GM18519 (cell line): Measurements from ENCODE around the gene LMO3.

Experiments
- ATAC-seq: cut with Tn5 transposase; IDR thresholded peaks from one replicate; pipeline ENCODE4 v1.9.1; 2021; ENCODE audit warnings: mild to moderate bottlenecking, moderate library complexity; ENCODE audit not compliant: unreplicated experiment, low FRiP score

Gene LMO3

DNA sequence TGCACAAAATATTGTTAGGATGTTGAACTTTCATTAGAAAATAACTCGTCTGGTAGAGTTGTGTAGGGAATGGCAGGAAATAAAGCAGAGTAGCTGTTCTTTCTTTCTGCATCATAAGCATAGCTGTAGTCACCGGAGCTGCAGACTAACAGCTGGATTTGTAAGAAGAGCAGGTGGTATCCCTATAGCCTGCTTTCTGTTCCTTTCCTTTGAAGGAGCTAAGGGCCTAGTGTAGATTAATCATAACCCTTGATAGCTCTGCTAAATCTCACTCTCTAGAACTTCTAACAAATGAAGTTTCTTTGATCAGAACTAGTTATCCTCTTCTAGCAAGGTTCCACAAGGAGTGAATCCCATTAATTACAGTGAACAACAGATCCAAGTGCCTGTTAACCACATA, 3.5 kb downstream of the LMO3 start:
- no peak for ATAC-seq

DNA sequence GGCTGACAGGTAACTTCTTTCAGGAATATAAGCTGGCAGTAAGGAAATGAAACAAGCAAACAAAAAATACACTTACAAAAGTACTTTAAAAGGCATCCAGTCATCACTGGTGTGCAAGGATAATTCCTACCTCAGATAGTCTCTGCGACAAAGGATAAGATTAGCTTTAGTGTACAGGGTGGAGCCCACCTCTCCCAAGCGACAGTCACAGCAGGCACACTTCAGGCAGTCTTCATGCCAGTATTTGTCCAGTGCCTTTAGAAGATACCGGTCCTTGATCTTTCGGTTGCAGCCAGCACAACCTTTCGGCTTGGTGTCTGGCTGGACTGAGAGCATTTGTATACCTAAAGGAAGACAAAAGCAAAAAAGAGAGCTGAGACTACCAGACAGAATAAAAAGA, 5.4 kb downstream of the LMO3 start:
- no peak for ATAC-seq

DNA sequence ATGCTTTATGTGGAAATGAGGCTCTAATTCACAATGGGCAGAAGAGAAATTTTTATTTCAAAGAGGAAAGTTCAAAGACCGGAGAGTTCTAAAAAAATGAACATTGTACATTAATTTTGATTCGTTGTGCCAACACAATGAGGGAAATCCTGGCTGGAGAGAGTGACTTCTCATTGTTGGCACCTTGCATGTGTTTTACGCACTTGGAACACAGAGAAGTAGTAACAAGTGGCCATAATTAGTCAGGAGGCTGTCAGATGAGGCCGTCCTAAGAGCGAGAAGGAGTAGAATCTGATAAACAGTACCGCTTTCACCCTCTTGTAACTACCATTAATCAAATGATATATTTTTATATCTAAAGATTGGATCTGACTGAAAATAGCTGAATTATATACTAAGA, 6.9 kb downstream of the LMO3 start:
- ATAC-seq: no peak

DNA sequence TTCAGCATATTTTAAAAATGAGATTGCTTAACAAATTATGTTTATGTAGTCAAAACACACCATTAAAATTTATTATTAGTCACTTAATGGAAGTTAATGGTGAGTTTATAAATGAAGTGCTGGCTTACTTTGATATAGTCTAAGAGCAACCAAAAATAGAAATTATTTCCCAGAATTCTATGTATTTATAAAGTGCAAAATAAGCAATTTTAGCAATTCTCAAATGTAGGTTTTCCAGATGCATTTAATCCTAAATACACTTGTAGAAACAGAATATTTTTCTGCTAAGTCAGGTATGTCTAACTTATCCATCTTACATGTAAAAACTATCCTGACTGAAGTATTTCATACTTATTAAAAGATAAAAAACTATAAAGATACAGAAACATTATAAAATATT, 11.2 kb downstream of the LMO3 start:
- ATAC-seq: no peak

DNA sequence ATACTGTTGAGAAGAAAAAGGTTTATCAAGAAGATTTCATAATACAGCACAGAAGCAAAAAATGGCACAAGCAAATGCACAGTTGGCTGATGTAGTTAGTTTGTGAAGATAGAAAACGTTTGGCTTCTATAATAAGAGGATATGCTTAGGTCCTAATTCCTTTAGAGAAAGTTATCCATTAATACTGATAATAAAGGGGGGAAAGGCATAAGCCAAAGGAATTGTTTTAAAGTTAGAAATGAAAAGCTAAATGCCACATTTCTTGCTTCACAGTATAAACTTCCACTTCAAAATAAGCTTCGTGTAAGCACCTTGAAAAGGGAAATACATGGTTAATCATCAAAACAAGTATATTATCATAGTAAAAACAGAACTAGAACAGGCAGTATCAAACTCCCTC, 12.4 kb downstream of the LMO3 start:
- no peak for ATAC-seq

DNA sequence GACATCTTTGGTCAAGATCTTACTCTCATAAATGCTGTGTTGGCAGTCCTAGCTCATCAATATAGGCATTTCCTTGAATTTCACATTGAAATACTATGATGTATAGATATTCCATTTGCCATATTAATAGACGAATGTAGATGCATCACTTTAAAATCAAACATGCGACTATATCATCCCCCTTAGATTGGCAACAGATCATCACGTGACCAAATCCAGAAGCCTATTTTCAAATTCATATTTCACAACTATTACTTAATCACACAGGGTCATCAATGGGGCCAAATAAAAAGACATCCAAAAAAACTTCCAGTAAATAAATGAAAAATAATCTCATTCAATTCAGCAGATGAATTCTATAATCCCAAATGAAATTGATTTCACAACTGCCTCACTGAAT, 15.3 kb downstream of the LMO3 start:
- ATAC-seq: no peak

DNA sequence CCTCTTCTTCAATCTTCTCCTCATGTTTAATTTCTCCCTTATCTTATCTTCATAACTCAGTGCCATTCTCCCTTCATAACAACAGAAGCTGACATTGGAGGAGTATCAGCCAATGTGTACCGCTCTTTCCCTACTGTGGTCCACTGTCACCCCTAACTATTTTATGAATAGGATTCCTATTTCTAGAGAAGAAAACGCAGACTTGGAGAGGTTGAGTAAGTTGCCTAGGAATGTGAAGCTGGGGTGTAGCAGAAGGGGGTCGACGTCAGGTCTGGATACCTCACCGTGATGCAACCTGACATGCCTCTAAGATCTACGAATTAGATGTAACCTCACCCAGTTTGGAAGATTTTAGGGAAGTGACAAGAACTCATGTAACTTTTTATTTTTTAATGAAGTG, 17.1 kb downstream of the LMO3 start:
- no peak for ATAC-seq

DNA sequence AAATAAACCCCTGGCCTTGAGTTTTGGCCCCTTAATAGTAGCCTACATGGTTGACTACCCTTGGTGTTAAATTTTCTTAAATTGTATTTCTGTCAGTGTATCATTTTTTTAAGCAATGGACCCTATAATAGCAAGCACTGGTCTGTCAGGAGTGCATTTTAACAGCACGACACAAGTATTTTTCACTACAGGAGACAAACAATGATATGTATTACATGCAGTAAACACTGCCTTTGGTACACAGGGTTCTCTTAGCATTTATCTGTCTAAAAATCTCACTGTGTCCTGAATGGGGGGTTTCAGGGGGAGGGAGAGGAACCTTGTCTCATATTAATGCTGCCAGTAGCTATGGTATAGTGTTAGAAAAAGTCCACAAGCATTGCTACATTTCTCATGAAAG, 18.4 kb downstream of the LMO3 start:
- ATAC-seq: no peak

DNA sequence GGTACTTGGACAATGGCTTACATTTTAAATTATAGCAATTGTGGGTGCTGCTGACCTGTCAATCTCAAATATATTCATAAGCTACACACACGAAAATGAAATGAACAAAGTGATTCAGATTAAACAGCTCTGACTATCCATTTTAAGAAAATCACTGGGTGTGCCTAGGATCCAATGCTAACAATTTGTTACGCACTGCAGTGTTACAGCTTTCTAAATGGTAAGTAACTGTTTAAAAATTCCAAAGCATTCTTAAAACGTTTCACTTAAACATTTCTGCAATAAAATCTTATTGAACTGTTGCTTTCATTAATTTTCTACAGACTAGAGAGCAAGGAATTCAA, 18.9 kb downstream of the LMO3 start:
- no peak for ATAC-seq

DNA sequence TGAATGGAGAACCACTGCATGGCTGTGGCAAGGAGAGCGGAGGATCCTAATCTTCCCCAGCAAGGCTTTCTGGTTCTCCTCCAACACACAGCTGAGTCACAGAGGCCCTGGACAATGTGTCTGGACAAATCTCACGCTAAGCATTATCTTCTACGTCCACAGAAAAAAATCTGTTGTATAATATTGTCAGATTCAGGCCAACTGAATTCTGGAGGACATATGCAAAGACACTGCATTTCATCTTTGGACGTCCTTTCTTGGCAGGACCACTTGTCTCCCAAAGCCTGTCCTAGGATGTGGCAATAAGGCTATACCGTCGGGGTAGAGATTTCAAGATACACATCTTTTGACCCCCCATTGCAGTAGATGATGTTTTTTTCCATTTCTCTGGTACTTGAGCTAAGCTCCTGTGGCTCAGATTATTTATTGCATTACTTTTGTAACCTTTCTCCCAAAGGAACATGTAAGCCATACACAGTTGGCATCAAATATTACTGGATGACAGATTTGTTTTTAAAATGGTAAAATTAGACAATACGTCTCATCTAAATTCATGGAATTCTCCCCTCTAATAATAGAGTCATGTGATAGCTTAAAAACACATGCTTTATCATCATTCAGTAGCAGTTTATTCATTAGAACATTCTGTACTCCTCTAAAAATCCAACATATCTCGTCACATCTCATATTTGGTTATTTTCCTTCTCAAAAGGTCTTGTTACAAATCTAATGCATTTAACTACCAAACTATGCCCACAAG, 19.4 kb downstream of the LMO3 start:
- no peak for ATAC-seq

DNA sequence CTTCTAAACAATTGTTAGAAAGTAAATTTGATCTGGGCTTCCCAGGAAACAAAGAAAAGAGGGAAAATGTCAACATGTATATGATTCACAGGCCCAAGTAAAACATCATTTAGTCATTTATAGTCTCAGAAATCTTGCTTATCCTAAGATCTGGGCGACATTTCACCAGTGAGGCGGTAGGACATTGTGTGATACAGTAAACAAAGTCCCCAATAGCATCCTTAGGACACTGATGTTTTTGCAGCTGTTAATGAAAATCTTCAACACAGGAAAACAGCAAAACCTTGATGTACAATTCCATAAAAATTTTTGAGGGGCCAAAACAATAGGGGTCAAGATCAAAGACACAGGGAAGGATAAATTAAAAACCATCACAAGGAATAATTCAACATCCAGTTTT, 20.2 kb downstream of the LMO3 start:
- no peak for ATAC-seq

DNA sequence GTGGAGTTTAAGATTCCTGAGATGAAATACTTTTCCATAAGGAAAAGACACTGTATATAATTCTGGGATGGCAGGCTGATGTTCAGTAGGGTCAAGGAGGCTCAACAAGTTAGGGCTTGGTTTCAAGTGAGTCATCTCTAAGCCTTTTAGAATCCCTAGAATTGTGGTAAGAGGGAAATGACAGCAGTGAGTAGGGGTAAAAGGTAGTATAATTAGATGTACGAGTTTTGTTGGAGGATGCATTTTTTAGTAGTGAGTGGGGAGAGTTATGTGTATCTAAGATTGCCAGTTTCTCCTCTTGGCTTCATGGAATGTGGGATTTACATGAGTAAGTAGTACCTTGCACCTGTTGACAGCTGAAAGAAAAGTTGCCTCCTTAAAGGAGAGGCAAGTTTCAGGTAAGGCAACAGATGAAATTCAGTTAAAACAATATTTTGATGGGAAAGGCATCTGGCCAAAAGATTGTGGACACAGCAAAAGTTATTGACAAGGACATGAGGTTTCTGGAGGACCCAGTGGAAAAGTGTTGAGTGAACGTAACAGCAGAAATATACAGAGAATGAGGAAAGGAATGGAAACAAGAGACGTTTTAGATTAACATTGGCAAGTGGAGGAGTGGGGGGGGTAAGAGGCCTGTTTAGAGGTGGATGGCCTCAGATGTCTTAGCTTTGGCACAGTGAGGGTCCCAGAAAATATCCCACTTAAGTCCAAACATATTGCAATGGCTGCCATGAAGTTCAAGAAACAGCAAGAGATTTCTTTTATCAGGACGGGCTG, 21.8 kb downstream of the LMO3 start:
- ATAC-seq: no peak

DNA sequence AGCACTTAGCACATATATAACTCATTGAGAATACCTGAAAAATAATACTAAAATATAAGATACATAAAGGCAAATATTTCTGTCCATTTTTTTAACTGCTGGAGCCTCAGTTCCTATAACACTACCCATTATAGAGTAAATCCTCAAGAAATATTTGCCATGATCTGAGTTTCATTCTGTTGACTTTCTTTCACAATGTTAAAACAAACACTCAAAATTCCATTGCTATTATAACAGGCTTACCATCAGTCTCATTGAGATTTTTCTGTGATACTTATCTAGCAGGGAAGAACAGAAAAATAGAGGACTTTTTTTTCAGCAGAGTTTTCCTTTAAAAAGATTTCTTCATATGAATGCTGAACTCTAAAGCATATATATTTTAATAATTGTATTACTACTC, 24.5 kb downstream of the LMO3 start:
- ATAC-seq: no peak

DNA sequence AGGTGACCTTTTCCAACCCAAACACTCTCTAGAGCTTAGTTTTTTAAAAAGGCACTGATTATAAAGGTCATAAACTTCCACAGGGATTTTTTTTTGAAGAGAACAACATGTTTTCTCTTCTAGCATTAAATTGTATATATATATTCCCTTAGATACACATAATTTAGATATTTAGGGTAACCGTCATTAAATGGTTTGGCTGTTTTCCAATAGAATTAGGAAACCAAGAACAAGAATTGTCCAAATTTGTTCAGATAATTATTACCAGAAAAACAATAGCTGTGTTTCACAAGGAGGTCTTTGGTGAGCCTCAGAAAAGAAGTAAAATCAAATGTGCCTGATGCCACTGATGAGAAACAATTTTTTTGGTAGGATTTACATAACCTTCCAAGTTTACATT, 26.9 kb downstream of the LMO3 start:
- no peak for ATAC-seq

DNA sequence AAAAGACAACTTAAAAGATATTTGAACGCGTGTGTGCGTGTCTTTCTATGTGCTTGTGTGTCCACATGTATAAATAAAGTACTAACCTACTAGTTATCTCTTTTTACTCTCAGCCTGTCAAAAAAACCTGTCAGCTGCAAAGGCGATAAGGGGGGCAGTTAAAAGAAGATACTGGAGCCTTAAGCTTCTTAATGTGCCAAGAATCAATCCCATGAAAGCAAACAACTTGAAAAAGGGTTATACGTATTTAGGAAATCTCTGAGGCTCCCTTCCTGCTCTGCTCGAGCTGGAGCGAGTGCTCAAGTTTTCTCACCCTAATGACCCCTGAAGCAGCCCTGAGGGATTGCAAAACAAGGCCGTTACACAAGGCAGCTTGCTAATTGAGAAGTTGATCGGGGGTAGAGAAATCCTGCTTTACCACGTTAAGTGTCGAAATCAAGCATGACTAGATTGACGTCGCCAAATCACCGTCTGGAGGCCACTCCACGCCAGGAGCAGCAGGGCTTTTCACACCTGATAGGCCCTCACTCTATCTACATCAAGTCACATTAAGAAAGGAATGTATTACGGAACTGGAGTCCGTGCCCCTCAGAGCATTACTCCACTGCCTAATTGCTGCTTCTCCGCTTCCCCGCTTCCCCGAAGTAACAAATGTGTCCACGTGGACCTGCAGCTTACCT, 32.4 kb downstream of the LMO3 start:
- no peak for ATAC-seq

DNA sequence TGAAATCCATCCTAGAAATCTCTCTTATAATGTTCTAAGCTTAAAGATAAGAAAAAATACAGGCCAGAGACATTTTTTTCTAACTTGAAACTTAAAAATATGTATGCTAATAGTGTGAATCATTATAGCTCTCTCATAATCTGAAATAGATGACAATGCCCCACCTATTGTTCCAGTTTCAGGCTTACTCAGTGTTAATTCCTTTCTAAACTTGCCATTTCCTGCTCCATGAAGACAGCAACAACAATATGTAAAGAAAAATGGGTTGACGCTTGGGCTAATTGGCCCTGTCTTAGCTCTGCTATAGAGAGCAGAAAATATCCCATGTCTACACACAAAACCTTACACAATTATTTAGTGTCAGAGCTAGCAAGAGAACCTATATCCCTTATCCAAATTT, 37.1 kb downstream of the LMO3 start:
- ATAC-seq: peak; percentile 77

DNA sequence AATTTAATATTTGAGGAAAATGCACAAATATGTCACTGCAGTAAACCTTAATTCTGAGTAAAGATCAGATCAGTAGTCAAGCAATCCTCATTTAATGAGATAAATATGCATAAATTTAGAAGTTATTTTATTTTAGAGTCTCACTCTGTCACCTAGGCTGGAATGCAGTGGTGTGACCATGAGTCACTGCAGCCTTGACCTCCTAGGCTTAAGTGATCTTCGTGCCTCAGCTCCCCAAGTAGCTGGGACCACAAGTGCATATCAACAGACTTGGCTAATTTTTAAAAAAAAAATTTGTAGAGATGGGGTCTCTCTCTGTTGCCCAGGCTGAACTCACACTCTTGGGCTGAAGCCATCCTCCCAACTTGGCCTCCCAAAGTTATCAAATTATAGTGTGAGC, 41.3 kb downstream of the LMO3 start:
- ATAC-seq: no peak

DNA sequence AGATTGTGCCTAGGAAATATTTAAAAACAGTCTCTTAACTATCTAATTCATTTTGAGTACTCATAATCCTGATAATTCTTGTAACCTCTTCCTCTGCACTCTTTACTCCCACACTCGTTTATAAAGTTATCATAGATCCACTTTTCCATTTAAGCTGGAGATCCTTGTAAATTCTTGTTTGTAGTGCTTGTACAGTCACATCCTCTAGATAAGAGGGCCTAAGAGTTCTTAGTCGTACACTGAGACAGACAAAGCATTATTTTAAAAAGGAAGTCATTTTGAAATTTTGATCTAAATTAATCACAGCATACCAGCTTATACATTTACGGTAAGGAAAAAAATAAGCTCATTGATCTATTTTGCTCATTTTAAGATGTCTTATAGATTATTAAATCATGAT, 42.5 kb downstream of the LMO3 start:
- no peak for ATAC-seq

DNA sequence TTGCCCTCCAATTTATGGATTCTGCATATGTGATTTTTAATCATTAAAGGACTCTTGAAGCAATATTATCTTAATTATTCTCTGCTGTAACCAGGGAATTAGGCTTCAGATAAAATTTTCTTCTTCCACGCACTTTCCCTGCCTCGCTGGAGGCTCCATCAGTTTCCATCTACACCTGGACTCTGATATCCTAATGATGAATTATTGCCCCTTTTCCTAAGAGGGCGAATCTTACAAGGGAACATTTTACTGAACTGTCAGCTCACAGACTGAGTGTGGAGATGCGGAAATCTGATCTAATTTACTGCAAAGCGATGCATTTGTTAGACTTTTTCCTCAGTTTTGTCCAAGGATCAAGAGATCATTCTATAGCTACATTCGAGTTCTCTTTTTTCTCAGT, 43.0 kb downstream of the LMO3 start:
- no peak for ATAC-seq

DNA sequence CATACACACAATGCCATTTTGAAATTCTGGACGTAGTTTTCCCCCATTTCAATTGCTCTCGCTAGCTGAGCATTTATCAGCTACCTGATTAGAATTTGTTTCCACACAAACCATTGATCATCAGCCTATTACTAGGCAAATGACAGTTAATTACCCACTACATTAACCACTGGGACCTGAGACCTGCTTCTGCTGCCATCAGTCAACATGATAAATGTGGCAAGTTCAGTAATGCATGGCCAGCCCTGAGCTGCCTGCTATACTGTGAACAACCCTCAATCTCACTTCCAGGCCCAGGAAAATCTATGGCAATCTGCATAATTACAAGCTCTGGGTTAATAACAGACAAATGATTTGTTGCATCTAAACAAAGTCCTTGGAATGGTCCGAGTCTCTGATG, 43.5 kb downstream of the LMO3 start:
- ATAC-seq: no peak

DNA sequence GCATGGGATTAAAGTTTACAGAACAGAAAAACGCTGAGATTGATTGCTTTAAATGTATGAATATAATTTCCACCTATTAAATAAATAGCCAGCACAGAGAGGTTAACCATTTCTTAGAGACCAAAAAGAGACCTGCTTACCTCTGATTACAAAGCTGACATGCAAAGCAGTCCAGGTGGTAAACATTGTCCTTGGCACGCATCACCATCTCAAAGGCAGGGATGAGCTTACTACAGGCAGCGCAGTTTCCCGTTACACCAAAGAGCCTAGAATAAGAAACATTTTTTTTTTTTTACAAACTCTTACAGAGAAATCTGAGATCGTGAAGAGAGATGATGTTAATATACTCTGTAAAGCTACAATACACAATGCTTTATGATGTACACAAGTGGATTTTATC, 45.7 kb downstream of the LMO3 start:
- no peak for ATAC-seq

DNA sequence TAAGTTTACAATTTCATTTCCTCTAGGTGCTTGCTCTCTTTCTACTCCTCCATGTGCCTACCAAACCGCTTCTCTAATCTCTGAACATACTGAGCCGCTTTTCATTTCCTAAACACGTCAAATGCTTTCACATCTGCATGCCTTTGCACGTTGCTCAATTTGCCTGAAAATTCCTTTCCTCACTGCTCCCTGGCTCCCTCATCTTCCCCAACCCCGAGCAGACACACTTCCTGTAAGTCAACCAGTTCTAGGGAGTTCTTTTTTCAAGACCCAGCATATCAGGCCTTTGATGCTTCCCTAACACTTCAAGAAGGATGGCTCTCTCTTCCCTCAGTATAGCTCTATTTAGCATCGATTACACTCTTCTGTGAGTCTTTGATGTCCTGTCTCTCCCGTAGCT, 50.3 kb downstream of the LMO3 start:
- no peak for ATAC-seq
